PFSK-1 (cell line): ENCODE results near the gene SEMA3F.

Experiments
- FOXP2 ChIP-seq: optimal IDR thresholded peaks from 2 replicates; pipeline ENCODE3; 2011; ENCODE audit warnings: borderline replicate concordance, control low read depth, inconsistent platforms; ENCODE audit not compliant: insufficient read depth; ENCODE audit errors: extremely low read length, extremely low read depth
- POLR2AphosphoS5 ChIP-seq: IDR thresholded peaks from 2 replicates; pipeline ENCODE4 v1.6.1; 2012; ENCODE audit warnings: low read depth, mild to moderate bottlenecking, control low read depth, low read length, moderate library complexity
- REST ChIP-seq, 2 experiments: IDR thresholded peaks; 2 replicates each; pipeline versions ENCODE4 v1.6.1 to v1.8.0; 2011 to 2012; ENCODE audit warnings: low read depth in 2 of 2, low read length in 2 of 2, control low read depth in 1 of 2, inconsistent platforms in 1 of 2, mild to moderate bottlenecking in 1 of 2, moderate library complexity in 1 of 2; ENCODE audit not compliant: insufficient read depth in 1 of 2
- SIN3A ChIP-seq: IDR thresholded peaks from 2 replicates; pipeline ENCODE4 v1.6.1; 2012; ENCODE audit warnings: mild to moderate bottlenecking, low read length, moderate library complexity, borderline replicate concordance; ENCODE audit not compliant: insufficient read depth
- TAF1 ChIP-seq: IDR thresholded peaks from 2 replicates; pipeline ENCODE4 v1.6.1; 2012; ENCODE audit warnings: low read length, control low read depth, borderline replicate concordance; ENCODE audit not compliant: insufficient read depth

The SEMA3F gene

GRCh38 chr3:50203113-50203808, 48.1 kb downstream of the SEMA3F start:
- no peak for TF ChIP-seq TAF1
- no peak for TF ChIP-seq POLR2AphosphoS5
- TF ChIP-seq FOXP2, result no peak
- no peak for TF ChIP-seq REST (IDR thresholded peaks at IDR 0.05; ENCODE audit: insufficient read depth in 1 of 2, low read depth in 2 of 2, low read length in 2 of 2)
- TF ChIP-seq SIN3A, result no peak

GRCh38 chr3:50203809-50204803, 49.0 kb downstream of the SEMA3F start:
- TF ChIP-seq TAF1, result no peak
- TF ChIP-seq SIN3A, result no peak

GRCh38 chr3:50204804-50205412, 49.8 kb downstream of the SEMA3F start, which contains the start of gene SLC38A3:
Gene SLC38A3, plus strand, starts transcription at chr3:50205271. Its CDS starts 8,929 bp downstream, at chr3:50214200.
- TF ChIP-seq REST (IDR thresholded peaks at IDR 0.05; ENCODE audit: insufficient read depth in 1 of 2, low read depth in 2 of 2, low read length in 2 of 2) (no peak), POLR2AphosphoS5 (no peak), TAF1 (no peak), FOXP2 (no peak), SIN3A (no peak)

GRCh38 chr3:50205413-50206276, 50.5 kb downstream of the SEMA3F start:
- TF ChIP-seq TAF1, result no peak

- TF ChIP-seq TAF1, result no peak
- TF ChIP-seq FOXP2, result no peak
- TF ChIP-seq SIN3A, result no peak
- TF ChIP-seq REST (IDR thresholded peaks at IDR 0.05; ENCODE audit: insufficient read depth in 1 of 2, low read depth in 2 of 2, low read length in 2 of 2), result no peak
- no peak for TF ChIP-seq POLR2AphosphoS5
Measured at GRCh38 chr3:50207359-50208042, 52.4 kb downstream of the SEMA3F start.
